ENCODE data around the gene CELF2. TPM values are rescaled to one million over a fixed set of nuclear protein-coding genes. Genes with fewer than 3 reads are reported as not detected.
"Not testable (repeated sequence)": the region's sequence is repeated elsewhere in the genome, so short reads cannot be mapped to it uniquely, and the experiment has no call there.

CELF2 gene
- total RNA-seq, 6 donors from 2014 or later: 82.7 to 193 (median 120) TPM

GRCh38 chr10:11345224-11346054, 327.8 kb downstream of the CELF2 start:
- peak in 1 of 2 donors; percentile 85 for DNase-seq
- Histone ChIP-seq H3K27me3 (no peaks in the 10 kb centered on the region), H3K9me3 (no peaks in the 10 kb centered on the region), H3K36me3 (no peaks in the 10 kb centered on the region), H3K4me3 (no peak overlapping the region), H3K4me1 (peaks cover 3 to 16% (median 14%) of the 10 kb centered on the region in 4 donors), H3K27ac (no peak overlapping the region)
- WGBS, 2 donors: 32 to 41% methylated on average over 10 of the region's 10 CpGs
- TF ChIP-seq CTCF (IDR thresholded peaks at IDR 0.05): peak in 3 of 6 experiments; percentile 25 to 33 (median 29)
- peak in 1 of 2 donors; percentile 22 for TF ChIP-seq POLR2AphosphoS5 (IDR thresholded peaks at IDR 0.05)
- TF ChIP-seq POLR2A (IDR thresholded peaks at IDR 0.05): no peak
- TF ChIP-seq EP300 (IDR thresholded peaks at IDR 0.05): no peak
- ATAC-seq (ENCODE audit: low FRiP score in 2 of 2): peak; percentile 78 to 88

GRCh38 chr10:11347580-11347979, 329.9 kb downstream of the CELF2 start:
- H3K36me3 ChIP-seq; H3K9me3 ChIP-seq; H3K4me3 ChIP-seq; DNase-seq; ATAC-seq (ENCODE audit: low FRiP score in 2 of 2); H3K27ac ChIP-seq; H3K27me3 ChIP-seq: not testable (repeated sequence)
- 95 to 98% methylated on average over 5 of the region's 5 CpGs for WGBS, 2 donors
- H3K4me1 ChIP-seq: peaks cover 3 to 16% (median 14%) of the 10 kb centered on the region in 4 donors

- Histone ChIP-seq H3K9me3 (no peaks in the 10 kb centered on the region), H3K4me3 (no peak overlapping the region), H3K27ac (no peak overlapping the region), H3K36me3 (no peaks in the 10 kb centered on the region), H3K4me1 (no peaks in the 10 kb centered on the region), H3K27me3 (no peaks in the 10 kb centered on the region)
- ATAC-seq (ENCODE audit: low FRiP score in 2 of 2) (peak in 1 of 2 donors; percentile 49), DNase-seq (no peak)
- WGBS, 2 donors: 83 to 96% methylated on average over 6 to 9 of the region's 9 CpGs
- no peak for TF ChIP-seq EP300 (IDR thresholded peaks at IDR 0.05)
- TF ChIP-seq POLR2AphosphoS5 (IDR thresholded peaks at IDR 0.05): no peak
- TF ChIP-seq POLR2A (IDR thresholded peaks at IDR 0.05): no peak
- TF ChIP-seq CTCF (IDR thresholded peaks at IDR 0.05): no peak
Observed at GRCh38 chr10:11351801-11352200, 334.1 kb downstream of the CELF2 start.

- Histone ChIP-seq H3K4me3 (no peak overlapping the region), H3K36me3 (no peaks in the 10 kb centered on the region), H3K9me3 (no peaks in the 10 kb centered on the region), H3K4me1 (no peaks in the 10 kb centered on the region), H3K27ac (no peak overlapping the region), H3K27me3 (no peaks in the 10 kb centered on the region)
- DNase-seq (no peak), ATAC-seq (ENCODE audit: low FRiP score in 2 of 2) (no peak)
- TF ChIP-seq EP300 (IDR thresholded peaks at IDR 0.05) (no peak), POLR2A (IDR thresholded peaks at IDR 0.05) (no peak), POLR2AphosphoS5 (IDR thresholded peaks at IDR 0.05) (no peak), CTCF (IDR thresholded peaks at IDR 0.05) (no peak)
- WGBS, 2 donors: 75 to 88% methylated on average over 12 of the region's 12 CpGs
Observed at GRCh38 chr10:11353006-11353896, 335.6 kb downstream of the CELF2 start.

GRCh38 chr10:11354823-11355222, 337.2 kb downstream of the CELF2 start:
- no peak for TF ChIP-seq POLR2AphosphoS5 (IDR thresholded peaks at IDR 0.05)
- no peak for TF ChIP-seq CTCF (IDR thresholded peaks at IDR 0.05)
- no peak for TF ChIP-seq POLR2A (IDR thresholded peaks at IDR 0.05)
- TF ChIP-seq EP300 (IDR thresholded peaks at IDR 0.05): no peak
- Histone ChIP-seq H3K4me1 (no peaks in the 10 kb centered on the region), H3K4me3 (no peak overlapping the region), H3K27me3 (no peaks in the 10 kb centered on the region), H3K9me3 (peaks cover 0 to 5% (median 0%) of the 10 kb centered on the region in 4 donors), H3K36me3 (no peaks in the 10 kb centered on the region), H3K27ac (no peak overlapping the region)
- 93% methylated on average over 5 of the region's 5 CpGs for WGBS, 2 donors
- ATAC-seq (ENCODE audit: low FRiP score in 2 of 2) (no peak), DNase-seq (no peak)
